SK-N-MC (cell line): Measurements from ENCODE around the gene ADGRB2.
A peak's percentile ranks its signal among the peaks of the same experiment; 100 is the strongest.

ENCODE experiments used
- DNase-seq: peaks from one replicate; pipeline ENCODE4 v3.0.0-alpha.2; 2011; ENCODE audit warnings: low read depth, low spot score
- H3K27ac ChIP-seq: fragments of 200-600 bp; sonication (generic); 2 replicates; pipeline ENCODE4 v1.5.1; 2016; ENCODE audit warnings: mixed run types
- H3K36me3 ChIP-seq: fragments of 200-600 bp; sonication (generic); 2 replicates; pipeline ENCODE4 v1.6.1; 2017; ENCODE audit warnings: antibody characterized with exemption, low read length, mixed read lengths; ENCODE audit not compliant: insufficient read depth
- H3K4me3 ChIP-seq: fragments of 200-600 bp; sonication (generic); 2 replicates; pipeline ENCODE4 v1.5.1; 2016
- H3K9ac ChIP-seq: fragments of 200-600 bp; sonication (generic); 2 replicates; pipeline ENCODE4 v1.8.0; 2017; ENCODE audit warnings: mixed run types, mixed read lengths; ENCODE audit not compliant: insufficient read length
- H3K9me3 ChIP-seq: fragments of 200-600 bp; sonication (generic); 2 replicates; pipeline ENCODE4 v1.6.1; 2017; ENCODE audit warnings: low read depth, mild to moderate bottlenecking, antibody characterized with exemption, low read length, moderate library complexity, mixed read lengths
- EZH2 ChIP-seq: fragments of 200-600 bp; sonication (generic); IDR thresholded peaks from one replicate; pipeline ENCODE4 v1.6.1; 2017; ENCODE audit warnings: antibody characterized with exemption
- FOXP2 ChIP-seq: optimal IDR thresholded peaks from 2 replicates; pipeline ENCODE3; 2011; ENCODE audit warnings: mild to moderate bottlenecking, moderate library complexity; ENCODE audit not compliant: insufficient read depth; ENCODE audit errors: extremely low read length, control extremely low read depth
- POLR2AphosphoS5 ChIP-seq: IDR thresholded peaks from 2 replicates; pipeline ENCODE4 v1.6.1; 2012; ENCODE audit warnings: mild to moderate bottlenecking, low read depth, low read length, borderline replicate concordance

ADGRB2 gene

GRCh38 chr1:31703431-31704270, 60.5 kb downstream of the ADGRB2 start, which contains the start of gene COL16A1:
Gene COL16A1 (minus strand): TSS chr1:31704017. CDS start chr1:31702193, 1,824 bp downstream.
- no peak for TF ChIP-seq EZH2
- peak; percentile 57 for TF ChIP-seq POLR2AphosphoS5
- peak within 1 kb of the TSS; percentile 99 for H3K27ac ChIP-seq
- peak within 1 kb of the TSS; percentile 85 for H3K4me3 ChIP-seq
- no peaks in the 10 kb centered on the region for H3K9me3 ChIP-seq
- peak within 1 kb of the TSS; percentile 85 for H3K9ac ChIP-seq
- DNase-seq: no peak
- H3K36me3 ChIP-seq: peaks cover 31% of the 10 kb centered on the region

- DNase-seq: no peak
- Histone ChIP-seq H3K36me3 (peaks cover 38% of the 10 kb centered on the region), H3K9me3 (no peaks in the 10 kb centered on the region), H3K4me3 (peak overlapping the region; percentile 85), H3K27ac (peak overlapping the region; percentile 99), H3K9ac (peak overlapping the region; percentile 85)
- TF ChIP-seq EZH2: no peak
- TF ChIP-seq POLR2AphosphoS5: no peak
- no peak for TF ChIP-seq FOXP2
Observed at GRCh38 chr1:31702836-31703404, 61.2 kb downstream of the ADGRB2 start.

- Histone ChIP-seq H3K9me3 (no peaks in the 10 kb centered on the region), H3K27ac (peak overlapping the region; percentile 72), H3K9ac (peak overlapping the region; percentile 85), H3K4me3 (peak overlapping the region; percentile 85), H3K36me3 (peaks cover 55% of the 10 kb centered on the region)
- TF ChIP-seq POLR2AphosphoS5: peak; percentile 30; the same call in 1 of the 2 replicates
- no peak for TF ChIP-seq FOXP2
- peak; percentile 69 for DNase-seq
Observed at GRCh38 chr1:31701091-31701736, 62.9 kb downstream of the ADGRB2 start.

GRCh38 chr1:31700468-31701090, 63.6 kb downstream of the ADGRB2 start:
- H3K9ac ChIP-seq: no peak overlapping the region

GRCh38 chr1:31699341-31699891, 64.7 kb downstream of the ADGRB2 start:
- H3K9ac ChIP-seq: no peak overlapping the region
- peaks cover 67% of the 10 kb centered on the region for H3K36me3 ChIP-seq
- no peak for DNase-seq
- H3K9me3 ChIP-seq: no peaks in the 10 kb centered on the region
- TF ChIP-seq FOXP2 (no peak), POLR2AphosphoS5 (no peak), EZH2 (no peak)
- H3K27ac ChIP-seq: no peak overlapping the region
- no peak overlapping the region for H3K4me3 ChIP-seq

More at GRCh38 chr1:31700468-31701090, 63.6 kb downstream of the ADGRB2 start:
- Histone ChIP-seq H3K4me3 (peak overlapping the region; percentile 85), H3K9me3 (no peaks in the 10 kb centered on the region), H3K36me3 (peaks cover 58% of the 10 kb centered on the region), H3K27ac (peak overlapping the region; percentile 58; the same call in 1 of the 2 replicates)
- DNase-seq: no peak
- TF ChIP-seq FOXP2: no peak
- no peak for TF ChIP-seq EZH2
- TF ChIP-seq POLR2AphosphoS5: no peak

GRCh38 chr1:31697369-31697984, 66.7 kb downstream of the ADGRB2 start:
- H3K4me3 ChIP-seq: no peak overlapping the region
- no peak for DNase-seq
- H3K9me3 ChIP-seq: no peaks in the 10 kb centered on the region
- TF ChIP-seq EZH2 (no peak), FOXP2 (no peak), POLR2AphosphoS5 (no peak)
- no peak overlapping the region for H3K9ac ChIP-seq
- peaks cover 87% of the 10 kb centered on the region for H3K36me3 ChIP-seq
- H3K27ac ChIP-seq: no peak overlapping the region

GRCh38 chr1:31696242-31696641, 67.9 kb downstream of the ADGRB2 start:
- no peak for DNase-seq

GRCh38 chr1:31695327-31695726, 68.8 kb downstream of the ADGRB2 start:
- no peak for TF ChIP-seq POLR2AphosphoS5
- no peak for TF ChIP-seq EZH2
- no peak for TF ChIP-seq FOXP2
- Histone ChIP-seq H3K9me3 (no peaks in the 10 kb centered on the region), H3K4me3 (no peak overlapping the region), H3K9ac (no peak overlapping the region), H3K27ac (no peak overlapping the region), H3K36me3 (peaks cover 87% of the 10 kb centered on the region)
- no peak for DNase-seq

More at GRCh38 chr1:31696242-31696641, 67.9 kb downstream of the ADGRB2 start:
- TF ChIP-seq FOXP2 (no peak), EZH2 (no peak), POLR2AphosphoS5 (no peak)
- Histone ChIP-seq H3K36me3 (peaks cover 87% of the 10 kb centered on the region), H3K9me3 (no peaks in the 10 kb centered on the region), H3K4me3 (no peak overlapping the region), H3K9ac (no peak overlapping the region), H3K27ac (no peak overlapping the region)
